Fibroblast of villous mesenchyme (primary cell): ENCODE data around the gene XRN2. TPM values are rescaled to one million over a fixed set of nuclear protein-coding genes. Genes with fewer than 3 reads are reported as not detected.

ENCODE experiments used
- DNase-seq: peaks from one replicate; pipeline ENCODE4 v3.0.0-alpha.2; 2010; ENCODE audit warnings: low read depth
- H3K4me3 ChIP-seq: 2 replicates; pipeline ENCODE4 v1.5.1; 2011; ENCODE audit warnings: low read depth, mild to moderate bottlenecking, low read length
- total RNA-seq: library from RNA; depleted of rRNA; stranded (reverse); fragments of >200 nt; gene quantifications from 2 replicates; pipeline ENCODE4 v1.2.3, GENCODE V29; 2012
- TF ChIP-seq, protein P1 (sequence below): IDR thresholded peaks from 2 replicates; pipeline ENCODE4 v1.5.1; 2012; ENCODE audit warnings: low read depth, mild to moderate bottlenecking, low read length; ENCODE audit not compliant: insufficient read depth

XRN2 gene
- 71.8 and 90.2 TPM in 2 replicates for total RNA-seq

DNA sequence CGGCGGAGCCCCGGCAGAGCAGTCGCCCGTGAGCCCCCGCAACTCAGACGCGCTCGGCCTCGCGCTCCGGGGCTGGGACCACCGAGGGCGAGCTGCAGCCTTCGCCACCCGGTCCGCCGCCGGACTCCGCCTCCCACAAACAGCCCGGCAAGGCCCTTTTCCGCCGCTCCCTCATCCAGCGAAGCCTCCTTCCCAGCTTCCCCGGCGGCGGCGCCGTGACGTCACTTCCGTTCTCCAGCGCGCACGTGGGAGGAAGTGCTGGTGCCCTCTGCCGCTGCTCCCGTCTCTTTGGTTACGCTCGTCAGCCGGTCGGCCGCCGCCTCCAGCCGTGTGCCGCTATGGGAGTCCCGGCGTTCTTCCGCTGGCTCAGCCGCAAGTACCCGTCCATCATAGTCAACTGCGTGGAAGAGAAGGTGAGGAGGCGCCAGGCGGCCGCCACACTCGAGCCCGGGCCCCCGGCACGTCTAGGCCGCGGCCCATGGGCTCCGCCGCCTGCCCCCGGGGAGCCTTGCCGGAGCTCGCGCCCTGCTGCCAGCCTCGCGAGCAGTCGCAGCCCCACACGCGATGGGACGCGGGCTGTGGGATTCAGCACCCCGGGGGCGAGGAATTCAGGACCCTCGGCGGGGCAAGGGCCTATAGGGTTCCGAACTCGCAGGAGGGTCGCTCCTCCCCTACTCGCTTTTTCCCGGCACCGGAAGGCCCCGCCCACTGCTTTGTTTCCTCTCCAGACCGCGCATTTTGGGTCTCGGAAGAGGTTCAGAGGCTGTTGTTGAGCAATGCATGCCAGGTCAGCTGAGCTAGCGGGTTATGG lies at the start of gene XRN2:
XRN2 (plus strand) TSS at position 271 of the 811 bp plus-strand sequence; CDS start at position 339, 68 bp downstream.
- H3K4me3 ChIP-seq: peak within 1 kb of the TSS; percentile 82
- TF ChIP-seq, protein P1, sequence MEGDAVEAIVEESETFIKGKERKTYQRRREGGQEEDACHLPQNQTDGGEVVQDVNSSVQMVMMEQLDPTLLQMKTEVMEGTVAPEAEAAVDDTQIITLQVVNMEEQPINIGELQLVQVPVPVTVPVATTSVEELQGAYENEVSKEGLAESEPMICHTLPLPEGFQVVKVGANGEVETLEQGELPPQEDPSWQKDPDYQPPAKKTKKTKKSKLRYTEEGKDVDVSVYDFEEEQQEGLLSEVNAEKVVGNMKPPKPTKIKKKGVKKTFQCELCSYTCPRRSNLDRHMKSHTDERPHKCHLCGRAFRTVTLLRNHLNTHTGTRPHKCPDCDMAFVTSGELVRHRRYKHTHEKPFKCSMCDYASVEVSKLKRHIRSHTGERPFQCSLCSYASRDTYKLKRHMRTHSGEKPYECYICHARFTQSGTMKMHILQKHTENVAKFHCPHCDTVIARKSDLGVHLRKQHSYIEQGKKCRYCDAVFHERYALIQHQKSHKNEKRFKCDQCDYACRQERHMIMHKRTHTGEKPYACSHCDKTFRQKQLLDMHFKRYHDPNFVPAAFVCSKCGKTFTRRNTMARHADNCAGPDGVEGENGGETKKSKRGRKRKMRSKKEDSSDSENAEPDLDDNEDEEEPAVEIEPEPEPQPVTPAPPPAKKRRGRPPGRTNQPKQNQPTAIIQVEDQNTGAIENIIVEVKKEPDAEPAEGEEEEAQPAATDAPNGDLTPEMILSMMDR: no peak
- peak; percentile 96 for DNase-seq

DNA sequence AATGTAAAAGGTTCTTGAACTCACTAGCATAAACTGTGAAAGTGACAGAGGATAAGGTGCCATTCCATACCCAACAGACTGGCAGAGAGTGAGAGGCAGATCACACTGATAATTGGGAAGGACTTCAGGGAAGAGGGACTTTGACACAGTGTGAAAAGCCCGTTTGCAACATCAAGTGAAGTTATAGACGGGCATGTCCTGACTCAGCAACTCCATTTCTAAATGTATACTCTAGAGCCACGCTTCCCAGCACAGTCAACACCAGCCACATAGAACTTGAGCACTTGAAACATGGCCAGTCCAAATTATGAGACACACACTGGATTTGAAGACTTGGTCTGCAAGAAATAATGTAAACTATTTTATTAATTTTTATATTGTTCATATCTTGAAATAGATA lies 45.9 kb upstream of the XRN2 start:
- no peak for DNase-seq
- TF ChIP-seq, protein P1: no peak
- H3K4me3 ChIP-seq: no peak overlapping the region

- TF ChIP-seq, protein P1: no peak
- DNase-seq: no peak
- no peak overlapping the region for H3K4me3 ChIP-seq
These were observed 44.7 kb upstream of the XRN2 start for GRCh38 chr20:21258411-21258810.

DNA sequence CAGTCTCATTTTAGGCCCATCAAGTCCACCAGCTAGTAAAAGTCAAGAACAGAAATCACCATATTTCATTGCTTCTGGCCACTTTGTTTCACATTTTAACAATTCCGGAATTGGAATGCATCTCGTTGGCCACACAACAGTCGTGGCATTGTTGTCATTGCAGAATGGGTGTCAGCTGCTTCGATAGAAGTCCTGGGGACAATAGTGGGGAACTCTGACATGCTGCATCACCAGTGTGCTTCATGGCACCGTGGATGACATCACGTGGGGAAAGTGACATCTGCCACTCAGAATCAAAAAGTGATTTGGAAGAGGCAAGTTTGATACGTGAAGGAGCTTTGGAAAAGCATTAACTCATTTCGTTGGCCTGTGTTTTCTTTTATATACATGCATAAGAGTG lies 43.8 kb upstream of the XRN2 start:
- no peak overlapping the region for H3K4me3 ChIP-seq
- no peak for DNase-seq
- TF ChIP-seq, protein P1: no peak

GRCh38 chr20:21262812-21263211 lies 40.3 kb upstream of the XRN2 start:
- TF ChIP-seq, protein P1: no peak
- no peak for DNase-seq
- no peak overlapping the region for H3K4me3 ChIP-seq

- TF ChIP-seq, protein P1: no peak
- no peak overlapping the region for H3K4me3 ChIP-seq
- DNase-seq: no peak
These were observed 37.6 kb upstream of the XRN2 start for GRCh38 chr20:21265261-21266190.
